GM12892 (cell line): ENCODE measurements around the gene CLCNKA.

Experiments
- DNase-seq: peaks from one replicate; pipeline ENCODE4 v3.0.0; 2011; ENCODE audit not compliant: insufficient read length
- FAIRE-seq: peaks from 2 replicates; lab custom pipeline; 2011; peaks lifted over from hg19 to GRCh38; lab: Jason Lieb, UNC
- POLR2A ChIP-seq: IDR thresholded peaks from 2 replicates; pipeline ENCODE4 v1.6.1; 2011; ENCODE audit warnings: low read depth, low read length, control low read depth
- POLR2AphosphoS5 ChIP-seq: IDR thresholded peaks from 2 replicates; pipeline ENCODE4 v1.6.1; 2011; ENCODE audit warnings: low read depth, low read length, control low read depth
- TAF1 ChIP-seq: IDR thresholded peaks from 2 replicates; pipeline ENCODE4 v1.6.1; 2011; ENCODE audit warnings: low read depth, mild to moderate bottlenecking, control low read depth, low read length, borderline replicate concordance

CLCNKA gene

DNA sequence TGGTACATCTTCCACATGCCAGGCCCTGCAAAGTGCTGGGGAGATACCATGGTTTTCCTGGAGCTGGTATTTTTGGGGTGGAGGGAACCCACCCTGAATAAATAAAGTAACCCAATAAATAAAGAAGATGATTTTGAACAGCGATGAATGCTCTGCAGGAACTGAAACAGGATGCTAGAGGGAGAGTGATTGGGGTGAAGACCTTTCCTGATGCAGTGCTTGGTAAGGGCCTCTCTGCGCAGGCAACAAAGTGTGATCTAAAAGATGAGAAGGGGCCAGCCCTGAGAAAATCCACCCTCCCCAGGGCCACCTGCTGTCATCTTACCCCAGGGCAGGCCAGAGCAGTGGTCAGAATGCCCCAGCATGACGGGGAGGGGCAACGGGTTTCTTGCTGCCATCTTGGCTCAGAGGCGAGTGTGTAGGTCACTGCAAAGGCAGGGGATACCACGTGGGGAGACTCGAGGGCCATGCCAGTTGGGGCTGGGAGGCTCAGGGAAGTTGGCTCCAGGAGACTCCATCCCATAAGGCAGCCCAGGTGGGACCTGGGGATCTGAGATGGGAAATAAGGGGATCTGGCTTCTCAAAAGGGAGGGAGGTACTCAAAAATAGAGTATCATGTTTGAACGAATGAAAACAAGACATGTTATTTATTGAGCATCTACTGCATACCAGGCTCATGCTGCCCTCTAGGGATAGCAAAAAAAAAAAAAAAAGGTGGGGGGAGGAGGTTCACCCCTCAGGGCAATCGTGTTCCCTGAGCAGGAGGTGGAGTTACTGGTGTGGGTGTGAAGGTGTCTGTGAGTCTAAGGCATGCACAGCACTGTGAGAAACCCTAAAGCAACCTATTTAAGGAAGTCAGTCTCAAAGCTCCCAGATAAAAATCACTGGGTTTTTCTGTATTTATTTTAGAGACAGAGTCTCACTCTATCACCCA, 15.0 kb upstream of the CLCNKA start:
- TF ChIP-seq POLR2AphosphoS5 (no peak), TAF1 (no peak), POLR2A (no peak)
- DNase-seq (no peak), FAIRE-seq (peak; percentile 69)

DNA sequence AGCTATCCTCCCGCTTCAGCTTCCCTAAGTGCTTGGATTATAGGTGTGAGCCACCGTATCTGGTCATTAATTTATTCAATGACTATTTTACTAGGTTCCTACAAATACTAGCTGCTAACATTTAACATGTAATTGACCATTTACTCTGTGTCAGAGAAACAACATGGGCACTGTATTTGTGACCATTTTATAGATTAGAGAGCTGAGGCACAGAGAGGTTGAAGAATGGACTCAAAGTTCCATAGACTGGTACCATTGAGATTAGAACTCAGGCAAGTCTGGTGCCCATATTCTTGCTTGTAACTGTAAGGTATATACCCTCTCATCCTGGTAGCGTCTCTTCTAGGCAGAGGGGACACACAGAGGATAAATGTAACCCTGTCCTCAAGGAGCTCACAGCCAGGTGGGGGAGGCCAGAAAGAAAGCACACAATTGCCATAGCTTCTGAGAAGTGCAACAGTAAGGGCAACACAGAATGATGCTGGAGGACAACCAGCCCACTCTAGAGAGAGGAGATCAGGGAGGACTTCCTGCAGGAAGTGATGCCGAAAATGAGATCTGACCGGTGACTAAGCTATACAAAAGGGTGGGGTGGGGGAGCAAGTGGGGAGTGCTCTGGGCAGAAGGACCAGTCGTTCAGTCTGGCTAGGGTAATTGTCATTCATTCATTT, 14.0 kb upstream of the CLCNKA start:
- FAIRE-seq, result no peak
- DNase-seq, result no peak

DNA sequence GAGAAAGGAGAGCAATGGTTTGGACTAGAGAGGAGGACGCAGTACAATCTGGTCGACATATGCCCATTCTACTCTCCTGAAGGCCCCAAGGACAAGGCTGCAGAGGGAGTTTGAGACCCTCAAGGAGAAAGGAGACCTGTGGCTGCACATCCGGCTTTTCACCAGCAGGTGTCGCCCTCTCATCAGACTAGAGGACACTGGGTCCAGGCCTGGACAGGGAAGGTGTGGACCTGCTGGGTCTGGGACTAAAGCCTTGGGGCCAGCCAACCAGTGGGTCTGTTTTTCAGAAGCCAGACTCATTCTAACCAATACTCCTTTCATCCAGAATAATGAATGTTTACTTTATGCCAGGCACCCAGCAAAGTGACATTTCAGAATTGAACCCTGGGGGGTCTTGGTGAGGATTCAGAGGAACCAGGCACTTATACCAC, 12.8 kb upstream of the CLCNKA start:
- FAIRE-seq (peak; percentile 65), DNase-seq (no peak)

More for the DNA sequence above, 14.0 kb upstream of the CLCNKA start:
- TF ChIP-seq TAF1 (no peak), POLR2AphosphoS5 (no peak), POLR2A (no peak)

DNA sequence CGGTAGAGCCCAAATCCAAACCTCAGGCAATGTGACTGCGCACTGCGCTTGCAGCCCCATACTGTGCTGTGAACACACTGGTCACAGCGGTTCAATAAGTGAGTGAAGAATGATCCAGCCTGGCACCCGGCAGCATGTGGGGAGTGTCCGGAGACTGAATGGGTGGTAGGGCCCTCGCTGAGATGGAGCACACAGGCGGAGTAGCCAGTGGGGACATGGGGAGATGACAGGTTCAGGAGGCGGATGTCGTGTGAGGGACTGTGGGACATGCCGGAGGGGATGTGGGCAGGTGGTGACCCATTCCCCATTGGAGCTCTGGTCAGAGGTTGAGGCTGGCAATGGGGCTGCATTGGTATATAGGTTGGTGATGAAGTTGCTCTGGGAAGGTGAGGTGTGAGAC, 12.2 kb upstream of the CLCNKA start:
- DNase-seq, result no peak
- FAIRE-seq, result no peak
- TF ChIP-seq TAF1, result no peak
- TF ChIP-seq POLR2A, result no peak
- TF ChIP-seq POLR2AphosphoS5, result no peak

More for the DNA sequence above, 12.8 kb upstream of the CLCNKA start:
- TF ChIP-seq TAF1, result no peak
- TF ChIP-seq POLR2AphosphoS5, result no peak
- TF ChIP-seq POLR2A, result no peak

DNA sequence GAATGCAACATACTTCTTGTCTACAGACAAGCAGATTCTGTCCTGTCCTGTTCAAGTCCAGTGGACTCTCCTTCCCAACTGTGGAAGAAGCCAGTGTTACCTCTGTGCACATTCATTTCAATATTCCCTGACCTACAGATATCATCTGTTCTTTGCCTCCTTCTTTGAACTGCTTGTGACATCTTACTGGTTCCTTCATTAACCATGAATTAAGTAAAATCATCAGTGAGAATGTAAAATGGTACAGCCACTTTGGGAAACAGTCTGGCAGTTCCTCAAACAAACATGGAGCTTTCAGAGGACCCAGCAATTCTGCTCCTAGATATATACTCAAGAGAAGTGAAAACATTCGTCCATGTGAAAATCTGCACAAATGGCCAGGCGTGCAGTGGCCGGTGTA, 11.0 kb upstream of the CLCNKA start:
- no peak for TF ChIP-seq POLR2A
- TF ChIP-seq POLR2AphosphoS5, result no peak
- TF ChIP-seq TAF1, result no peak
- FAIRE-seq, result no peak
- no peak for DNase-seq

DNA sequence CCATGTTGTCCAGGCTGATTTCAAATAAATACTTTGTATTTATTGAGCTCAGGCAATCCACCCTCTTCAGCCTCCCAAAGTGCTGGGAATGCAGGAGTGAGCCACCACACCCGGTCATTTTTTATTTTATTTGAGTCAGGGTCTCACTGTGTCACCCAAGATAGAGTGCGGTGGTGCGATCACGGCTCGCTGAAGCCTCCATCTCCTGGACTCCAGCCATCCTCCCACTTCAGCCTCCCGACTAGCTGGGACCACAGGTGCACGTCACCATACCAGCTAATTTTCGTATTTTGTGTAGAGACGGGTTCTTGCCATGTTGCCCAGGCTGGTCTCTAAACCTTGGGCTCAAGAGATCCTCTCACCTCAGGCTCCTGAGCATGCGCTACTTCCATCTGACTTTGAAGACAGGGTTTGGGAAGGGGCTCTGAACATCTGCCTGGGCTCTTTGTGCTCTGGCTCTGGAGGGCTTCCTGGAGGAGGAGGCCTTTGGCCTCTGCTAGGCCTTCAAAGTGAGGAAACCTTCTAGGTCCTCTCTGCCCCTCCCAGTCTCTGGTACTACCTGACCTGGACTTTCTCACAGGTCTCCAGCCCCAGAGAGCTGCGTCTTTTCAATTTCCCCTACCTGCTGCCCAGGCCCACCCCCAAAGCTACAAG, 9.8 kb upstream of the CLCNKA start:
- no peak for TF ChIP-seq POLR2AphosphoS5
- TF ChIP-seq TAF1, result no peak
- no peak for TF ChIP-seq POLR2A
- DNase-seq (no peak), FAIRE-seq (no peak)

DNA sequence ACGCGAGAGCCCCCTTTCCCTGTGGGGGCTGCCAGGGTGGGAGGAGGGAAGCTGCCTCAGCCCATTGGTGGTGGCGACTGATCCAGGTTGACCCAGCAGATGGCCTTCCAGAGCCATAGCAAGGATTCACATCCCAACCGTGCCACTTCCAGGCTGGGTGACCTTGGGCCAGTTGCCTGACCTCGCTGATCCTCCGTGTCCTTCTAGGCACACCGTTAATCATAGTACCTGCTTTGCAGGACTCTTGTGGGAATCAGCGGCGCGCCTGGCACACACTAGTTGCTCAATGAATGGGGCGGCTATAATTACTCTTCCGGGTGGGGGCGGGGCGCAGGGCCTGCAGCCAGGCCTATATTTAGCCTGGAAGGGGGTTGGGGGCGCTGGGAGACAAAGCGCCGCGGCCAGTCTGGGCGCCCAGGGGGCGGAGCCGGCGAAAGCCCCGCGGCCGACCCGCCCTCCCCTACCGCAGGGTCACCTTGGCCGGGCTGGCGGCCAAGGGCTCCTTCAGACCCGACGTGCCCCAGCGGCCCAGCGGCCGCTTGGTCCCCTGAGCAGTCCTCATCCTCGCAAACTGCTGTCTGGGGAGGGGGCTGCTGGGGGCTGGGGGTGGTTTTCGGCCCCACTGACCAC, 9.1 kb upstream of the CLCNKA start:
- TF ChIP-seq POLR2A, result no peak
- no peak for TF ChIP-seq TAF1
- TF ChIP-seq POLR2AphosphoS5, result no peak
- FAIRE-seq (peak; percentile 30), DNase-seq (no peak)

DNA sequence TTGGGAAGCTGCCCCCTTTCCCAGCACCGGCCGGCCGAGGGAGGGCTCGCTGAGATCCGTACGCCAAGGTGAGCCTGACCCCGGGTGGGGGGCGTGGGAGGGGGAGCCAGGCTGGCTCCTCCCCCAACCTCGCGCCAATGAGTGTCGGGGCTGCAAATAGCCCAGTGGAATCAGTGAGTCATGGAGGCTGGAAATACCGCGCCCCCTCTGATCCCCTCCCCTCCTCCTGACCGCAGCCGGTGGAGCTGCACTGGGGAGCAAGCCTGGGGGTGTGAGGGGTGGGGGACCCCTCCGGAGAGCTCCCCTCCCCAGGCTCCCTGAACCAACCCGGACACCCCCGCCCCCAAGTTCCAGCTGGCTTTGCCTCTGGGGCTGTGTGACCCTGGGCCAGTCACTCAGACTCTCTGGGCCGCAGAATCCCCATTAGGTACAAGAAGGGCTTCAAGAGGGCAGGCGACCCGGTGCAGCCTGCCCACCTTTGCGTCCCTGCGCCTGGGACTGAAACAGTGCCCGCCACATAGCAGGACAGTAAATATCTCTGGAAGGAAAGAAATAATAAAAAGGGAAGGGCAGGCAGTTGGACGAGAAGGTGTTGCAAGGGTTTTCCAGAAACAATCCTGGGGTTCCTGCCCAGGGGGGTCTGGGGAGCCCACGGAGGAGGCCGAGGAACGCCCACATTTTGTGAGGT, 8.5 kb upstream of the CLCNKA start:
- no peak for DNase-seq
- TF ChIP-seq POLR2A (no peak), TAF1 (no peak), POLR2AphosphoS5 (no peak)
- peak; percentile 53 for FAIRE-seq

DNA sequence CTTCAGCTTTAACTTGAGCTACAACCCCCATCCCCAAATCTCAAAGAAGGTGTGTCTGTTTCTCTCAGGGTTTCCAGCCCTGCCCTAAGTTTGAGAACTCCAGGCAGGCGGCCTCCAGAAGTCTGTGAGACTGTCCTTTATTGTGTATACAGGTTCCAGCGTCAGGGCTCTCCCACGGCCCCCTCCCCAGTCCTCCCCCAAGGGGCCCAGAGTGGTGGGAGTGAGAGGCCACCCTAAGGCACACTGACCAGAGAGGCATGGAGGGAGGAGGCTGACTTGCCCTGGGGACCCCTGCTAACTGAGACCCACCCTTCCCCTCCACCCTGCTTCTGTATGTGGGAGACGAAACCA, 8.0 kb upstream of the CLCNKA start:
- DNase-seq (no peak), FAIRE-seq (no peak)
- TF ChIP-seq POLR2AphosphoS5, result no peak
- no peak for TF ChIP-seq POLR2A
- TF ChIP-seq TAF1, result no peak

DNA sequence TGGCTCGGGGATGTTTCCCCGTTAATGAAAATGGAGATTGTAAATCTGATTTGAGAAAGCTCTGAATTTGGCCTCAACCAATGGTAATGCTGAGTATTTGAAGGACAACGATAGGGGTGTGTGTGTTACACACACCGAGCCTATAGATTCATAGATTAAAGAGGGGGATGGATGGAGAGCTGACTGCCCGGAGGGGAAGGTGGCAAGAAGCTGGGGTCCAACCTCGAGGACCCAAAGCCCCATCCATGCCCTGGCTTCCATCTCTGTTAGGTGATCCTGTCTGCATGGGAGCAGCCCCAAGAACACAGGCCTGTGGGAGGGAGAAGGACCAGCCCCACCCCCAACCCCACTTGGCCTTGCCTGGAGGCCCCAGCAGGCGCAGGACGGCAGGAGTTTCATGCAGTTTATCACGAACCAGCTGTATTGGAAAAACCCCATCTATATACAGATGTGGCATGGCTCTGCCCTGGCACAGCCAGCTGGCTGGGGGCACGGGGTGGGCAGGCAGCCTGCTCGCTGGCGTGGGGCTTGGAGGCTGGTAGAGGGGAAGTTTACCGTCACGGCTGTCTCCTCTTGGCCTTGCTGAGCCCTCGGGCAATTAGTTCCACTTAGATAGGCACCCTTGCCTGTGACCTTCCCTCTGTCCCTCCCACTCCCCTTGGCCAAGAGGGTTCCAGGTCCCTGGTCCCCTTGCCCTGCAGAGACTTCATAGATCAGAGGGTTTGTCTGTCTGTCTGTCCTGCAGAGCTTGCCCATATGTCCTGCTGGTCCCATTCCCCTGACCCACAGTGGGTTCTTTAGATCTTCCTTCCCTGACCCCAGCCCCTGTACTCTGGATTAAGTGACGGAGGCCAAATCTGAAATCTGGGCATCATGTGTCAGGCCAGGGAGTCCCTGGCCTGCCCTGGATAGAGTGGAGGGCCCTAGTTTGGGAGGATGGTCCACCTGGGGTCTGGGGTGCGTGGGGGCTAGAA, 7.0 kb upstream of the CLCNKA start:
- FAIRE-seq, result no peak
- no peak for DNase-seq

More for the DNA sequence above, 7.0 kb upstream of the CLCNKA start:
- TF ChIP-seq POLR2A, result no peak
- no peak for TF ChIP-seq POLR2AphosphoS5
- TF ChIP-seq TAF1, result no peak
